AG09319 (cell line): ENCODE results near the gene SLC12A7.

Experiments
- DNase-seq: peaks from one replicate; pipeline ENCODE4 v3.0.0-alpha.2; 2010; ENCODE audit warnings: low read depth; ENCODE audit errors: extremely low read depth
- TF ChIP-seq, protein P1 (sequence below): IDR thresholded peaks from 2 replicates; pipeline ENCODE4 v1.5.1; 2011; ENCODE audit warnings: low read depth, mild to moderate bottlenecking, inconsistent platforms, low read length, moderate library complexity

Gene SLC12A7

DNA sequence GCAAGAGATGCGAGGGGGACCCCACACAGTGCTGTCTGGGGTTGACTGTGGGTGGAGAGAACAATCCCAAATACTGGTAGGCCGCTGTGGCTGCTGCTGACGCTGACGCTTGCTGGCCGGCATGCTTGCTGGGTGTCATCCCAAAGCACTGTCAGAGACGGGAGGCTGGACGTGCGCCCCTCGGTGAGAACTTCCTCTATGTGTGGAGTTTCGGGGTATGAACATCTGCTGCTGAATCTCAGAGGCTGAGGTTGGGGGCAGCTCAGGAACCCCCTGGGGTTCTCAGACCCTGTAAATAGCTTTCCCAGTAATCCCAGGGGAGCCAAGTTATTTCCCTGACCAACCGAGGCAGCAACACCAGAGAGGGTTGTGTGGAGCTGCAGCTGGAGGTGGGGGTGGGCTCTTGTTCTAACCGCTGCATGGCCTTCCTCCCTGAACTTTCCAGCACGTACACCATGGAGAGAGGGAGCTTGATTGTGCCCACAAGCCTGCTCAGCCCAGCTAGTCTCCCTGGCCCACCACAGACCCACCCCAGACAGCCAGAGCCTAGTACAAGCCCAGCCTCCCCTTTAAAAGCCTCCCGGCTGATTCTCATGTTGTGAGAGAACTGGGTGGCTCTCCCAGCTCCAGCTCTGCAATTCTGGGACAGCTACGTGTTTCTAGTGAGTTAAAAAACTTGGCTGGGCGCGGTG lies 21.8 kb upstream of the SLC12A7 start:
- no peak for DNase-seq
- TF ChIP-seq, protein P1, sequence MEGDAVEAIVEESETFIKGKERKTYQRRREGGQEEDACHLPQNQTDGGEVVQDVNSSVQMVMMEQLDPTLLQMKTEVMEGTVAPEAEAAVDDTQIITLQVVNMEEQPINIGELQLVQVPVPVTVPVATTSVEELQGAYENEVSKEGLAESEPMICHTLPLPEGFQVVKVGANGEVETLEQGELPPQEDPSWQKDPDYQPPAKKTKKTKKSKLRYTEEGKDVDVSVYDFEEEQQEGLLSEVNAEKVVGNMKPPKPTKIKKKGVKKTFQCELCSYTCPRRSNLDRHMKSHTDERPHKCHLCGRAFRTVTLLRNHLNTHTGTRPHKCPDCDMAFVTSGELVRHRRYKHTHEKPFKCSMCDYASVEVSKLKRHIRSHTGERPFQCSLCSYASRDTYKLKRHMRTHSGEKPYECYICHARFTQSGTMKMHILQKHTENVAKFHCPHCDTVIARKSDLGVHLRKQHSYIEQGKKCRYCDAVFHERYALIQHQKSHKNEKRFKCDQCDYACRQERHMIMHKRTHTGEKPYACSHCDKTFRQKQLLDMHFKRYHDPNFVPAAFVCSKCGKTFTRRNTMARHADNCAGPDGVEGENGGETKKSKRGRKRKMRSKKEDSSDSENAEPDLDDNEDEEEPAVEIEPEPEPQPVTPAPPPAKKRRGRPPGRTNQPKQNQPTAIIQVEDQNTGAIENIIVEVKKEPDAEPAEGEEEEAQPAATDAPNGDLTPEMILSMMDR, result no peak

DNA sequence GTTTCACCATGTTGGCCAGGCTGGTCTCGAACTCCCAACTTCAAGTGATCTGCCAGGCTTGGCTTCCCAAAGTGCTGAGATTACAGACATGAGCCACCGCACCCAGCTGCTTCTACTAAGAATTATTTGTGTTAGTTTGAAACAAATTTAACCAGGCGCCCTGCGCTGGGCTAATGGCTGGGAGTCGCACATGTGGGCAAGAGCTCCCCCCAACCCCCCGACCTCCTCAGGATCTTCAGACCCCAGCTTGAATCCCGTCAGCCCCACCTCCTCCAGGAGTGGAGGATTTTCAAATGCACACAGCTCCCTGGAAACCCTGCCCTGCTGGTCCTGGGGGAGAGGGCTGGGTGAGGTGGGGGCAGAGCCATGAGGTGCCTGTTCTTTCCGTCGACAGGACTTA lies 21.2 kb upstream of the SLC12A7 start:
- DNase-seq, result no peak

DNA sequence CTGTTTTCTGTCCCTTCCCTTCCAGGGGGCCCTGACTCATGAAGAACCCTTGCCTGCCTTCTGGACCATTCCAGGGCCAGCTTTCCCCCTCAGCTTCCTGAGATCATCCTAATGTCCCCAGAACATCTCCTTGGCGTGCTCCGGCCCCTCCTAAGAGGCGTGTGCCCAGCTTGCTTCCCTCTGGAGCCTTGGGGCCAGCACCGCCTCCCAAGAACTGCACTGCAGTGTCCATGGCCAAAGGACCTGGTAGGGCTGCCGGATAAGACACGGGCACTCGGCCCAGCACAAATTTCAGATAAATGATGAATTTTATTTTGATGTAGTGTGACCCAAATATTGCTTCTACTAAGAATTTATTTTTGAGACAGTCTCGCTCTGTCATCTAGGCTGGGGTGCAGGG lies 20.7 kb upstream of the SLC12A7 start:
- TF ChIP-seq, protein P1, result no peak

More for the DNA sequence above, 21.2 kb upstream of the SLC12A7 start:
- TF ChIP-seq, protein P1, result no peak

GRCh38 chr5:1131726-1132125 lies 19.9 kb upstream of the SLC12A7 start:
- TF ChIP-seq, protein P1, result no peak
- DNase-seq, result no peak

More for the DNA sequence above, 20.7 kb upstream of the SLC12A7 start:
- DNase-seq, result no peak

DNA sequence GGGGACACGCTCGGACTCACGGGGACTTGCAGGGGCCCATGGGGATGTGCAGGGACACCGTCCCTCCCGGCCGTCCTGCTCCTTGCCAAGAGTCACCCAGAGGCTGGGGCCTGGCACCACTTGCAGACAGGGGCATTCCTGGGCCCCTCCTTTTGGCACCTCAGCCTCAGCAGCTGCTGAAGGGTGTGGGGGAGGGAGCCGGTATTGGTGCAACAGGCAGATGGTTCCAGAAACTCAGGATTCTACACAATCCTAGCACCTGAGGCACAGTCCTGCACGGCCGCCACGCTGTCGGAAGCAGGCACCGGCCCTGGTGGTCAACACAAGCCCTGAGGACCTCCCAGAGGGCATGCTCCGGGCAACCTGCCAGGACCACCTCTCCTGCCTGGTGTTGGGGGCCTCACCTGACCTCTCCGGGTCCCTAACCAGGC lies 19.3 kb upstream of the SLC12A7 start:
- TF ChIP-seq, protein P1, result no peak
- DNase-seq, result no peak

DNA sequence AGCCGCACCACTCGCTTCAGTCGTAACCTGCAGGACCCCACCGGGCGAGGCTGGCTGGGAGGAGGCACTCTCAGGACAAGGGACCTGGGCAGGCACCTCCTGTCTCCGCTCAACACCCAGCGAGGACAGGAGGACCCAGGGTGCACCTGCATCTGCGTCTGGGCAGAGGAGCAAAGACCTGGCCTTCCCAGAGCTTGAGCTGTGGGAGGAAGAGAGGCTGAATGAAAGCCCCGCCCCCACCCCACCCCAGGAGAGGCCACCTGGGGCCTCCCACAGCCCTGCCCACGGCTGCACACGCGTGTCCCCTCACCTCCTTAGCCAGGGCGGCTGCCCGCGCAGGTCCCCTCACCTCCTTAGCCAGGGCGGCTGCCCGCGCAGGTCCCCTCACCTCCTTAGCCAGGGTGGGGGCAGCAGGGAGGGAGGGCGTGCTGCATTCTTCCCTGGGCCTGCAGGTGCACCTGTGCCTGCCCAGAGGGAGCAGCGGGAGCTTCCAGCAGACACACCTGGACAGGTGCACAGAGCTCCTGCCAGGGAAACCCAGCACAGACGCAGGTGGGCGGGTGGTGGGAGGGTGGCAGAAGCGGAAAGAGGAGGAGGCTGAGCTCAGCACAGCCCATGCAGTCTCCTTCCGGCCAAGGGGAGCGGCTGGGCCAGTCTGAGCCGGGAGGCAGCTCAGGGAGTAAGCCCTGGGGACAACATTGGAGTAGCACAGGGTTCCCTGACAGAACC lies 18.5 kb upstream of the SLC12A7 start:
- TF ChIP-seq, protein P1, result no peak
- no peak for DNase-seq

DNA sequence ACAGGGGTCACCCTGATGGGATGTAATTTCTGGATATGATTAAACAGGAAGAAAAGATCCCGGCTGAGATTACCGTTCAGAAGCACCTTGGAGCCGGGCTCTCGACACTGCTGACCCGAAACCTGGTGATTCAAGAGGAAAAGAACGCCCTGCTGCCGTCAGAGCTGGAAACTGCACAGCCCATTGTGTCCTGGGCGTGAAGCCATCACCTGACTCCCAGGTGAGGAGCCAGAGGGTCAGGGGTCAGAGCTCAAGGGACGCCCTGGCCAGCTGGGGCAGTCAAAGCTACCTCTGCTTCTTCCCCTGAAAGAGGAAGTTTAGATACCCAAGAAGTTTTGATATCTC lies 17.8 kb upstream of the SLC12A7 start:
- TF ChIP-seq, protein P1, result no peak
- no peak for DNase-seq
